ENCODE results near the gene GUCY1A2. TPM values are rescaled to one million over a fixed set of nuclear protein-coding genes. Genes with fewer than 3 reads are reported as not detected.
"Not testable (repeated sequence)": the region's sequence is repeated elsewhere in the genome, so short reads cannot be mapped to it uniquely, and the experiment has no call there.

Gene GUCY1A2
- total RNA-seq (not detected in 2 replicates), polyA plus RNA-seq (not detected in 2 replicates), polyA minus RNA-seq (0.07 TPM in 1 of 2 replicates, not detected in the other)
- 0.40 TPM for total RNA-seq (2013)

DNA sequence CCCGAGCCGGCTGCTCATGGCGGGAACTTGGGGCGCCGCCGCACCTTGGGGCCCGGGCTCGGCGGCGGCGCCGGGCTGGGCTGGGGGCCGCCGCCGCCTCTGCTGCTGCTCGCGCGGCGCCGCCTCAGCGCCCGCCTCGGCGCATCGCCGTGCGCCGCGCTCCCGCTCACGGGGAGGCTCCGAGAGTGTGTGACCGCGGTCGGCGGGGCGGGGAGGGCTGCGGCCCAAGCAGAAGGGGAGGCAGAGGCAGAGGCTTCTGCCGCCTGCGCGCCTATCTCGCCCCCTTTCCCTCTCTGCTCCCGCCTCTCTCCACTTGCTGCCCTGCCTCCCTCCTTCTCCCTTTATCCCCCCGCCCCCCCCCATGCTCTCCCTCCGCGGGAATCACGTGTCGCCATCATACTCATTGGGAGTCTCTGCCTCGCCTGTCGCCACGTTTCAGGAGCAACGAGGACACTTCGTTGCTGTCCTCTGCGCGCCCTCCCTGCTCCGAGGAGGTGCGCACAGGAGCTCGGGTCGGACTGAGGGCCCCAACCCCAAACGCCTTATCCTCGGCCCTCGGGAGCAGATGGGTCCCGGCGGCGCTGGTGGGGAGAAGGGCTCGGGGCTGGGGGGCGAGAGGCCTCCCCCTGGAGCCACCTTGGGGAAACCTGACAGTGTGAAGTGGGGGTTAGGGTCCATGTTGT lies at the start of gene GUCY1A2:
GUCY1A2 (minus strand) TSS at position 258 of the 683 bp plus-strand sequence. CDS start 421 bp downstream, outside the sequence.
- Mint-ChIP-seq H3K4me3 (peak within 1 kb of the TSS; percentile 72), H3K9me3 (ENCODE audit: insufficient read depth) (no peaks in the 10 kb centered on the region), H3K27ac (no peak within 1 kb of the TSS), H3K4me1 (peaks cover 13% of the 10 kb centered on the region), H3K27me3 (peaks cover 52% of the 10 kb centered on the region)
- DNase-seq (no peak), ATAC-seq (ENCODE audit: low read depth) (no peak)
- H3K36me3 ChIP-seq (replicated peaks in 1 of 2; ENCODE audit: control extremely low read depth in 1 of 2, control insufficient read depth in 1 of 2, extremely low read depth in 1 of 2, insufficient read depth in 2 of 2, low read length in 1 of 2) = no peaks in the 10 kb centered on the region
- ChIA-PET CTCF (no interaction called here), POLR2A (no interaction called here)
- H3K79me2 ChIP-seq (ENCODE audit: control insufficient read depth, insufficient read depth, low read length) = no peaks in the 10 kb centered on the region
- H4K20me1 ChIP-seq (ENCODE audit: control insufficient read depth, insufficient read depth, low read length, poor library complexity, severe bottlenecking) = no peaks in the 10 kb centered on the region
- intact Hi-C loops (cut with micrococcal nuclease) = no loop called here
- H3K4me3 ChIP-seq (ENCODE audit: control extremely low read depth in 1 of 5, extremely low read depth in 1 of 5, insufficient read depth in 1 of 5, low read depth in 2 of 5, low read length in 4 of 5) = no peak within 1 kb of the TSS
- peak within 1 kb of the TSS; percentile 46 for H3K4me2 ChIP-seq (replicated peaks; ENCODE audit: low read depth, low read length, poor library complexity, severe bottlenecking)
- TF ChIP-seq EZH2 (IDR thresholded peaks at IDR 0.05; ENCODE audit: borderline replicate concordance, insufficient read depth, low read depth, low read length, poor library complexity, severe bottlenecking) = no peak
- no peak for TF ChIP-seq CTCF (IDR thresholded peaks at IDR 0.05)
- no peak within 1 kb of the TSS for H3K27ac ChIP-seq (ENCODE audit: low read length in 2 of 2)
- H3K9ac ChIP-seq (ENCODE audit: low read length) = no peak within 1 kb of the TSS
- 5% methylated on average over 61 of the region's 67 CpGs for WGBS (ENCODE audit: insufficient coverage)
- H3K4me1 ChIP-seq (ENCODE audit: control insufficient read depth in 2 of 2, insufficient read depth in 2 of 2, low read length in 2 of 2) = no peaks in the 10 kb centered on the region
- no peaks in the 10 kb centered on the region for H3K9me3 ChIP-seq (ENCODE audit: control extremely low read depth in 1 of 3, control insufficient read depth in 2 of 3, insufficient read depth in 1 of 3, low read length in 2 of 3)
- no peak within 1 kb of the TSS for H2AFZ ChIP-seq (ENCODE audit: insufficient read depth, low read depth, low read length, poor library complexity, severe bottlenecking)
- H3K27me3 ChIP-seq (replicated peaks in 1 of 4; ENCODE audit: control extremely low read depth in 1 of 4, control insufficient read depth in 3 of 4, insufficient read depth in 4 of 4, low read length in 3 of 4) = peaks cover 0 to 33% (median 22%) of the 10 kb centered on the region in 4 experiments

GRCh38 chr11:107054391-107054790 lies 36.1 kb upstream of the GUCY1A2 start:
- TF ChIP-seq CTCF (IDR thresholded peaks at IDR 0.05) (no peak), EZH2 (IDR thresholded peaks at IDR 0.05; ENCODE audit: borderline replicate concordance, insufficient read depth, low read depth, low read length, poor library complexity, severe bottlenecking) (no peak)
- H3K9me3 Mint-ChIP-seq (ENCODE audit: insufficient read depth) = peaks cover 13% of the 10 kb centered on the region
- DNase-seq (no peak), ATAC-seq (ENCODE audit: low read depth) (no peak)
- H3K27me3 Mint-ChIP-seq = no peaks in the 10 kb centered on the region
- H3K9ac ChIP-seq (ENCODE audit: low read length) = no peak overlapping the region
- no peak overlapping the region for H3K4me3 ChIP-seq (ENCODE audit: control extremely low read depth in 1 of 5, extremely low read depth in 1 of 5, insufficient read depth in 1 of 5, low read depth in 2 of 5, low read length in 4 of 5)
- H3K36me3 ChIP-seq (replicated peaks in 1 of 2; ENCODE audit: control extremely low read depth in 1 of 2, control insufficient read depth in 1 of 2, extremely low read depth in 1 of 2, insufficient read depth in 2 of 2, low read length in 1 of 2) = no peaks in the 10 kb centered on the region
- CTCF ChIA-PET = no interaction called here
- H3K4me2 ChIP-seq (replicated peaks; ENCODE audit: low read depth, low read length, poor library complexity, severe bottlenecking) = no peak overlapping the region
- intact Hi-C loops (cut with micrococcal nuclease) = no loop called here
- peaks cover 0 to 9% (median 8%) of the 10 kb centered on the region in 3 donors for H3K9me3 ChIP-seq (ENCODE audit: control extremely low read depth in 1 of 3, control insufficient read depth in 2 of 3, insufficient read depth in 1 of 3, low read length in 2 of 3)
- H3K79me2 ChIP-seq (ENCODE audit: control insufficient read depth, insufficient read depth, low read length) = no peaks in the 10 kb centered on the region
- no peaks in the 10 kb centered on the region for H4K20me1 ChIP-seq (ENCODE audit: control insufficient read depth, insufficient read depth, low read length, poor library complexity, severe bottlenecking)
- H3K4me1 Mint-ChIP-seq = no peaks in the 10 kb centered on the region
- no peak overlapping the region for H3K27ac Mint-ChIP-seq
- POLR2A ChIA-PET = no interaction called here
- H3K27ac ChIP-seq (ENCODE audit: low read length in 2 of 2) = no peak overlapping the region
- H3K4me3 Mint-ChIP-seq = no peak overlapping the region
- H2AFZ ChIP-seq (ENCODE audit: insufficient read depth, low read depth, low read length, poor library complexity, severe bottlenecking) = no peak overlapping the region
- no peaks in the 10 kb centered on the region for H3K4me1 ChIP-seq (ENCODE audit: control insufficient read depth in 2 of 2, insufficient read depth in 2 of 2, low read length in 2 of 2)
- H3K27me3 ChIP-seq (replicated peaks in 1 of 4; ENCODE audit: control extremely low read depth in 1 of 4, control insufficient read depth in 3 of 4, insufficient read depth in 4 of 4, low read length in 3 of 4) = no peaks in the 10 kb centered on the region
- no CpG with 5 or more reads among the region's 1 CpG for WGBS (ENCODE audit: insufficient coverage)

- CTCF ChIA-PET; H2AFZ ChIP-seq (ENCODE audit: insufficient read depth, low read depth, low read length, poor library complexity, severe bottlenecking); H3K27ac ChIP-seq (ENCODE audit: low read length in 2 of 2); ATAC-seq (ENCODE audit: low read depth); H3K9me3 ChIP-seq (ENCODE audit: control extremely low read depth in 1 of 3, control insufficient read depth in 2 of 3, insufficient read depth in 1 of 3, low read length in 2 of 3); DNase-seq; intact Hi-C loops (cut with micrococcal nuclease); H3K27me3 ChIP-seq (replicated peaks in 1 of 4; ENCODE audit: control extremely low read depth in 1 of 4, control insufficient read depth in 3 of 4, insufficient read depth in 4 of 4, low read length in 3 of 4); H3K4me1 Mint-ChIP-seq; H3K4me3 Mint-ChIP-seq; H3K27me3 Mint-ChIP-seq; H3K4me2 ChIP-seq (replicated peaks; ENCODE audit: low read depth, low read length, poor library complexity, severe bottlenecking); POLR2A ChIA-PET; H3K4me3 ChIP-seq (ENCODE audit: control extremely low read depth in 1 of 5, extremely low read depth in 1 of 5, insufficient read depth in 1 of 5, low read depth in 2 of 5, low read length in 4 of 5); H3K27ac Mint-ChIP-seq; H3K9ac ChIP-seq (ENCODE audit: low read length); H3K4me1 ChIP-seq (ENCODE audit: control insufficient read depth in 2 of 2, insufficient read depth in 2 of 2, low read length in 2 of 2); H3K79me2 ChIP-seq (ENCODE audit: control insufficient read depth, insufficient read depth, low read length); H4K20me1 ChIP-seq (ENCODE audit: control insufficient read depth, insufficient read depth, low read length, poor library complexity, severe bottlenecking); H3K36me3 ChIP-seq (replicated peaks in 1 of 2; ENCODE audit: control extremely low read depth in 1 of 2, control insufficient read depth in 1 of 2, extremely low read depth in 1 of 2, insufficient read depth in 2 of 2, low read length in 1 of 2): not testable (repeated sequence)
- H3K9me3 Mint-ChIP-seq (ENCODE audit: insufficient read depth) = peaks cover 18% of the 10 kb centered on the region
- WGBS (ENCODE audit: insufficient coverage) = 54% methylated on average over 3 of the region's 4 CpGs
Measured at GRCh38 chr11:107051332-107051731, 33.1 kb upstream of the GUCY1A2 start.

Measured in B cell (primary cell).